HFFc6 (cell line): ENCODE measurements around the gene ARHGAP15. TPM values are rescaled to one million over a fixed set of nuclear protein-coding genes. Genes with fewer than 3 reads are reported as not detected.

Experiments
- DNase-seq: peaks from one replicate; pipeline ENCODE4 v3.0.0-alpha.2; 2018
- H3K27ac Mint-ChIP-seq: 2 replicates; pipeline ENCODE4 v1.8.0; 2020; ENCODE audit warnings: mild to moderate bottlenecking, mixed read lengths
- H3K27me3 Mint-ChIP-seq: 2 replicates; pipeline ENCODE4 v1.8.0; 2021; ENCODE audit warnings: mild to moderate bottlenecking, moderate library complexity, mixed read lengths; ENCODE audit not compliant: insufficient read depth
- H3K36me3 Mint-ChIP-seq: 2 replicates; pipeline ENCODE4 v1.8.0; 2021; ENCODE audit warnings: low read depth, mixed read lengths
- H3K4me1 Mint-ChIP-seq: 2 replicates; pipeline ENCODE4 v1.8.0; 2020; ENCODE audit warnings: low read depth, mixed read lengths
- H3K4me3 Mint-ChIP-seq: 2 replicates; pipeline ENCODE4 v1.8.0; 2020; ENCODE audit warnings: mild to moderate bottlenecking, moderate library complexity, mixed read lengths
- H3K9me3 Mint-ChIP-seq: 2 replicates; pipeline ENCODE4 v1.8.0; 2020; ENCODE audit warnings: mild to moderate bottlenecking, mixed read lengths
- CTCF ChIP-seq: fragments of 200-600 bp; sonication (generic); IDR thresholded peaks from 2 replicates; pipeline ENCODE4 v1.5.0; 2021; ENCODE audit warnings: antibody characterized with exemption, mild to moderate bottlenecking
- total RNA-seq, 6 experiments: library from RNA; stranded (reverse); fragmentation: NEBNext Ultra II Directional; extraction: Animal tissue kit (Norgen Biotek cat#: 25700); gene quantifications; 2 replicates in 1 of 6; 3 replicates in 5 of 6; pipeline ENCODE4 v1.2.3, GENCODE V29; 2021

Gene ARHGAP15
- total RNA-seq, 6 experiments from 2014 or later, result not detected

GRCh38 chr2:143356336-143356735, 227.1 kb downstream of the ARHGAP15 start:
- no peak for DNase-seq
- Mint-ChIP-seq H3K4me1 (no peaks in the 10 kb centered on the region), H3K36me3 (no peaks in the 10 kb centered on the region), H3K9me3 (no peaks in the 10 kb centered on the region), H3K4me3 (no peak overlapping the region), H3K27me3 (no peaks in the 10 kb centered on the region; the same call in 1 of the 2 replicates), H3K27ac (no peak overlapping the region)
- TF ChIP-seq CTCF, result no peak

- Mint-ChIP-seq H3K27ac (no peak overlapping the region), H3K9me3 (no peaks in the 10 kb centered on the region), H3K4me1 (no peaks in the 10 kb centered on the region), H3K27me3 (no peaks in the 10 kb centered on the region), H3K36me3 (no peaks in the 10 kb centered on the region), H3K4me3 (no peak overlapping the region)
- no peak for DNase-seq
- no peak for TF ChIP-seq CTCF
These were observed 227.7 kb downstream of the ARHGAP15 start for GRCh38 chr2:143356736-143357446.

- no peak for TF ChIP-seq CTCF
- Mint-ChIP-seq H3K36me3 (no peaks in the 10 kb centered on the region), H3K9me3 (no peaks in the 10 kb centered on the region), H3K4me1 (no peaks in the 10 kb centered on the region), H3K27me3 (no peaks in the 10 kb centered on the region), H3K27ac (no peak overlapping the region), H3K4me3 (no peak overlapping the region)
- no peak for DNase-seq
These were observed 228.7 kb downstream of the ARHGAP15 start for GRCh38 chr2:143357966-143358365.

- no peak for TF ChIP-seq CTCF
- Mint-ChIP-seq H3K36me3 (no peaks in the 10 kb centered on the region), H3K27me3 (no peaks in the 10 kb centered on the region), H3K4me1 (no peaks in the 10 kb centered on the region), H3K4me3 (no peak overlapping the region), H3K27ac (no peak overlapping the region), H3K9me3 (no peaks in the 10 kb centered on the region)
- DNase-seq, result no peak
These were observed 232.1 kb downstream of the ARHGAP15 start for GRCh38 chr2:143361346-143361745.

GRCh38 chr2:143371616-143372015, 242.4 kb downstream of the ARHGAP15 start:
- no peak for TF ChIP-seq CTCF
- H3K4me3 Mint-ChIP-seq, result no peak overlapping the region
- no peaks in the 10 kb centered on the region; the same call in none of the 2 replicates for H3K27me3 Mint-ChIP-seq
- H3K4me1 Mint-ChIP-seq, result no peaks in the 10 kb centered on the region
- DNase-seq, result no peak
- no peaks in the 10 kb centered on the region for H3K36me3 Mint-ChIP-seq
- no peak overlapping the region for H3K27ac Mint-ChIP-seq
- H3K9me3 Mint-ChIP-seq, result no peaks in the 10 kb centered on the region
